HepG2 (cell line): ENCODE data around the gene FAM174C. TPM values are rescaled to one million over a fixed set of nuclear protein-coding genes. Genes with fewer than 3 reads are reported as not detected.
A peak's percentile ranks its signal among the peaks of the same experiment; 100 is the strongest.

ENCODE experiments used
- CEBPG ChIP-seq: IDR thresholded peaks from 2 replicates; pipeline ENCODE4 v1.6.1; 2016
- ETV6 ChIP-seq: sonication (generic); formaldehyde crosslinking; conservative IDR thresholded peaks from 2 replicates; pipeline ENCODE4 v1.4.0; 2020; ENCODE audit warnings: missing genetic modification reagents
- GATA4 ChIP-seq: sonication (generic); IDR thresholded peaks from 2 replicates; pipeline ENCODE4 v1.6.1; 2016; ENCODE audit warnings: antibody characterized with exemption, low read depth, borderline replicate concordance
- ISL2 ChIP-seq: sonication (generic); formaldehyde crosslinking; IDR thresholded peaks from 2 replicates; pipeline ENCODE4 v1.5.0; 2020; ENCODE audit warnings: missing genetic modification reagents
- KDM6A ChIP-seq: IDR thresholded peaks from 2 replicates; pipeline ENCODE4 v1.6.1; 2016; ENCODE audit warnings: low read depth
- NONO ChIP-seq, 2 experiments: fragments of 450-650 bp in 1 of 2; sonication (generic) in 1 of 2; formaldehyde crosslinking in 1 of 2; IDR thresholded peaks in 1 of 2; conservative IDR thresholded peaks in 1 of 2; 2 replicates each; pipeline versions ENCODE4 v1.6.1 to v1.8.0; 2017 to 2022; ENCODE audit warnings: mild to moderate bottlenecking in 1 of 2, missing genetic modification reagents in 1 of 2, moderate library complexity in 1 of 2
- PHF21A ChIP-seq: sonication (generic); formaldehyde crosslinking; IDR thresholded peaks from 2 replicates; pipeline ENCODE4 v1.5.0; 2020; ENCODE audit warnings: mild to moderate bottlenecking, missing genetic modification reagents
- SP140L ChIP-seq: sonication (generic); formaldehyde crosslinking; IDR thresholded peaks from 2 replicates; pipeline ENCODE4 v1.4.0; 2020; ENCODE audit warnings: missing genetic modification reagents, borderline replicate concordance
- THAP9 ChIP-seq: sonication (generic); formaldehyde crosslinking; IDR thresholded peaks from 2 replicates; pipeline ENCODE4; 2020; ENCODE audit warnings: missing genetic modification reagents, mild to moderate bottlenecking, borderline replicate concordance
- TSC22D2 ChIP-seq: sonication (generic); formaldehyde crosslinking; IDR thresholded peaks from 2 replicates; pipeline ENCODE4 v1.5.1; 2020; ENCODE audit warnings: missing genetic modification reagents, mild to moderate bottlenecking, borderline replicate concordance
- ZFP91 ChIP-seq: sonication (generic); formaldehyde crosslinking; IDR thresholded peaks from 2 replicates; pipeline ENCODE4 v1.9.0; 2022; ENCODE audit warnings: missing genetic modification reagents, mild to moderate bottlenecking, borderline replicate concordance
- ZNF274 ChIP-seq: sonication (generic); formaldehyde crosslinking; IDR thresholded peaks from 2 replicates; pipeline ENCODE4 v1.5.1; 2020; ENCODE audit warnings: mild to moderate bottlenecking, missing genetic modification reagents
- ZNF331 ChIP-seq: sonication (generic); formaldehyde crosslinking; IDR thresholded peaks from 2 replicates; pipeline ENCODE4 v1.4.0; 2020; ENCODE audit warnings: missing genetic modification reagents
- polyA plus RNA-seq, 8 experiments: library from polyadenylated mRNA; depleted of rRNA in 3 of 8; stranded (reverse) in 7 of 8; unstranded in 1 of 8; fragments of >200 nt; fragmentation: Illumina TruSeq in 4 of 8; extraction: Trizol in 4 of 8; gene quantifications; 2 replicates each; pipeline versions ENCODE4 v1.2.1 to v1.2.3, GENCODE V29; 2011 to 2016; ENCODE audit warnings: low read depth in 4 of 8, missing spikeins in 1 of 8, mixed read lengths in 1 of 8; ENCODE audit not compliant: insufficient read depth in 1 of 8
- total RNA-seq, 5 experiments: library from RNA; depleted of rRNA; stranded (reverse); fragments of >200 nt; fragmentation: Illumina TruSeq; extraction: Trizol; gene quantifications; 2 replicates each; pipeline ENCODE4 v1.2.3, GENCODE V29; 2016; ENCODE audit warnings: low read depth in 1 of 5
- TF ChIP-seq, protein P1 (sequence below): sonication (generic); formaldehyde crosslinking; IDR thresholded peaks from 2 replicates; pipeline ENCODE4 v1.4.0; 2020; ENCODE audit warnings: mild to moderate bottlenecking, low read depth, missing genetic modification reagents
- TF ChIP-seq, protein P2 (sequence below): sonication (generic); formaldehyde crosslinking; IDR thresholded peaks from 2 replicates; pipeline ENCODE4 v1.4.0; 2020; ENCODE audit warnings: missing genetic modification reagents, mild to moderate bottlenecking, borderline replicate concordance
- TF ChIP-seq, protein P3 (sequence below): IDR thresholded peaks from 2 replicates; pipeline ENCODE4 v1.6.1; 2018; ENCODE audit warnings: missing genetic modification reagents

The FAM174C gene
- total and polyA plus RNA-seq, 2 of the 13 experiments (the other 11 are each of a cell fraction or from before 2014, with no cell fraction given) = 19.5 to 31.3 TPM

DNA sequence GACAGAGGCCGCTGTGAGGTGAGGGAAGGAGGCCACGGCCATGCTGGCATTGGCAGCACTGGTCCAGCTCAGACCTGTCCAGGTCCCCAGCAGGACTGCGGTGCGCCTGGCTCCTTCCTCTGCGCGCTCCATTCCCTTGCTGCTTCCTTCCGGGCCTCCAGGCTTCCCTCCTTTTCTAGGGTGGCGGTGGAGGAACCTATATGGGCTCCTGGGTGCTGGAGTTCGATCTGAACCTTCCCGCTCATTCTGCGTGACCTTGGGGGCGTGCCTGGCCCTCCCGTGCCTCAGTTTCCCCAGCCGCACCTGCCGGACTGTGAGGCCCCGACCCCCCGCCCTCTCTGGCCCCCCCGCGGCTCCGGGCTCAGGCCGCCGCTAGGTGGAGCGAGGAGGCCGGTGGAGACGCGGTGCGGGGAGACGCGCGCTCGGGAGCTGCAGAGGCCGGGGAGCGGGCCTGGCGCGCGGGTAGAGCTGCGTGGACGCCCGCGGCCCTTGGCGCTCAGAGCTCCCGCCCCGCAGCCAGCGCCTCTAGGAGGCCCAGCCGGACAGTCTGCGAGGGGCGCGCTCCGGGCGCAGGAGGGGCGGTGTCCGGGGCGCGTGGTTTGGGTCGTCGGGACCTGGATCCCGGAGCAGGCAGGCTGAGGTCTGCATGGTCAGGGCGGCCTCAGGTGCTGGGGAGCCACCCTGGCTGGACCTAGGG is 40.3 kb downstream of the FAM174C start (continued):
- TF ChIP-seq SP140L (CRISPR knock-in tag) (no peak), TSC22D2 (0 out of 2 replicates have a peak, but pooled peaks have one; percentile 67), THAP9 (no peak), GATA4 (no peak), CEBPG (CRISPR knock-in tag) (no peak), ZNF331 (0 out of 2 replicates have a peak, but pooled peaks have one; percentile 19), KDM6A (CRISPR knock-in tag) (no peak), ZFP91 (CRISPR knock-in tag) (peak; percentile 59; the same call in 1 of the 2 replicates), ZNF274 (CRISPR knock-in tag) (0 out of 2 replicates have a peak, but pooled peaks have one; percentile 10), ETV6 (CRISPR knock-in tag) (0 out of 2 replicates have a peak, but pooled peaks have one; percentile 59), ISL2 (CRISPR knock-in tag) (no peak), PHF21A (CRISPR knock-in tag) (peak; percentile 32; the same call in 1 of the 2 replicates), NONO (IDR thresholded peaks at IDR 0.05) (no peak), NONO (CRISPR knock-in tag; conservative IDR thresholded peaks at IDR 0.05) (peak; percentile 54; the same call in 1 of the 2 replicates)
- TF ChIP-seq, protein P1, sequence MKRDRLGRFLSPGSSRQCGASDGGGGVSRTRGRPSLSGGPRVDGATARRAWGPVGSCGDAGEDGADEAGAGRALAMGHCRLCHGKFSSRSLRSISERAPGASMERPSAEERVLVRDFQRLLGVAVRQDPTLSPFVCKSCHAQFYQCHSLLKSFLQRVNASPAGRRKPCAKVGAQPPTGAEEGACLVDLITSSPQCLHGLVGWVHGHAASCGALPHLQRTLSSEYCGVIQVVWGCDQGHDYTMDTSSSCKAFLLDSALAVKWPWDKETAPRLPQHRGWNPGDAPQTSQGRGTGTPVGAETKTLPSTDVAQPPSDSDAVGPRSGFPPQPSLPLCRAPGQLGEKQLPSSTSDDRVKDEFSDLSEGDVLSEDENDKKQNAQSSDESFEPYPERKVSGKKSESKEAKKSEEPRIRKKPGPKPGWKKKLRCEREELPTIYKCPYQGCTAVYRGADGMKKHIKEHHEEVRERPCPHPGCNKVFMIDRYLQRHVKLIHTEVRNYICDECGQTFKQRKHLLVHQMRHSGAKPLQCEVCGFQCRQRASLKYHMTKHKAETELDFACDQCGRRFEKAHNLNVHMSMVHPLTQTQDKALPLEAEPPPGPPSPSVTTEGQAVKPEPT (CRISPR knock-in tag) = 0 out of 2 replicates have a peak, but pooled peaks have one; percentile 32
- TF ChIP-seq, protein P2, sequence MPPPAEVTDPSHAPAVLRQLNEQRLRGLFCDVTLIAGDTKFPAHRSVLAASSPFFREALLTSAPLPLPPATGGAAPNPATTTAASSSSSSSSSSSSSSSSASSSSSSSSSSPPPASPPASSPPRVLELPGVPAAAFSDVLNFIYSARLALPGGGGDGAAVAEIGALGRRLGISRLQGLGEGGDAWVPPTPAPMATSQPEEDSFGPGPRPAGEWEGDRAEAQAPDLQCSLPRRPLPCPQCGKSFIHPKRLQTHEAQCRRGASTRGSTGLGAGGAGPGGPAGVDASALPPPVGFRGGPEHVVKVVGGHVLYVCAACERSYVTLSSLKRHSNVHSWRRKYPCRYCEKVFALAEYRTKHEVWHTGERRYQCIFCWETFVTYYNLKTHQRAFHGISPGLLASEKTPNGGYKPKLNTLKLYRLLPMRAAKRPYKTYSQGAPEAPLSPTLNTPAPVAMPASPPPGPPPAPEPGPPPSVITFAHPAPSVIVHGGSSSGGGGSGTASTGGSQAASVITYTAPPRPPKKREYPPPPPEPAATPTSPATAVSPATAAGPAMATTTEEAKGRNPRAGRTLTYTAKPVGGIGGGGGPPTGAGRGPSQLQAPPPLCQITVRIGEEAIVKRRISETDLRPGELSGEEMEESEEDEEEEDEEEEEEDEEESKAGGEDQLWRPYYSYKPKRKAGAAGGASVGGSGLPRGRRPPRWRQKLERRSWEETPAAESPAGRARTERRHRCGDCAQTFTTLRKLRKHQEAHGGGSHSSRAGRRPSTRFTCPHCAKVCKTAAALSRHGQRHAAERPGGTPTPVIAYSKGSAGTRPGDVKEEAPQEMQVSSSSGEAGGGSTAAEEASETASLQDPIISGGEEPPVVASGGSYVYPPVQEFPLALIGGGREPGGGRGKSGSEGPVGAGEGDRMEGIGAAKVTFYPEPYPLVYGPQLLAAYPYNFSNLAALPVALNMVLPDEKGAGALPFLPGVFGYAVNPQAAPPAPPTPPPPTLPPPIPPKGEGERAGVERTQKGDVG (CRISPR knock-in tag) = no peak
- TF ChIP-seq, protein P3, sequence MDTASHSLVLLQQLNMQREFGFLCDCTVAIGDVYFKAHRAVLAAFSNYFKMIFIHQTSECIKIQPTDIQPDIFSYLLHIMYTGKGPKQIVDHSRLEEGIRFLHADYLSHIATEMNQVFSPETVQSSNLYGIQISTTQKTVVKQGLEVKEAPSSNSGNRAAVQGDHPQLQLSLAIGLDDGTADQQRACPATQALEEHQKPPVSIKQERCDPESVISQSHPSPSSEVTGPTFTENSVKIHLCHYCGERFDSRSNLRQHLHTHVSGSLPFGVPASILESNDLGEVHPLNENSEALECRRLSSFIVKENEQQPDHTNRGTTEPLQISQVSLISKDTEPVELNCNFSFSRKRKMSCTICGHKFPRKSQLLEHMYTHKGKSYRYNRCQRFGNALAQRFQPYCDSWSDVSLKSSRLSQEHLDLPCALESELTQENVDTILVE (CRISPR knock-in tag) = 0 out of 2 replicates have a peak, but pooled peaks have one; percentile 38
